Measurements from ENCODE around the gene RPS6KA5. TPM values are rescaled to one million over a fixed set of nuclear protein-coding genes. Genes with fewer than 3 reads are reported as not detected.

Gene RPS6KA5
- total and polyA plus RNA-seq, 3 experiments from 2014 or later: 17.7 to 21.3 (median 19.9) TPM

DNA sequence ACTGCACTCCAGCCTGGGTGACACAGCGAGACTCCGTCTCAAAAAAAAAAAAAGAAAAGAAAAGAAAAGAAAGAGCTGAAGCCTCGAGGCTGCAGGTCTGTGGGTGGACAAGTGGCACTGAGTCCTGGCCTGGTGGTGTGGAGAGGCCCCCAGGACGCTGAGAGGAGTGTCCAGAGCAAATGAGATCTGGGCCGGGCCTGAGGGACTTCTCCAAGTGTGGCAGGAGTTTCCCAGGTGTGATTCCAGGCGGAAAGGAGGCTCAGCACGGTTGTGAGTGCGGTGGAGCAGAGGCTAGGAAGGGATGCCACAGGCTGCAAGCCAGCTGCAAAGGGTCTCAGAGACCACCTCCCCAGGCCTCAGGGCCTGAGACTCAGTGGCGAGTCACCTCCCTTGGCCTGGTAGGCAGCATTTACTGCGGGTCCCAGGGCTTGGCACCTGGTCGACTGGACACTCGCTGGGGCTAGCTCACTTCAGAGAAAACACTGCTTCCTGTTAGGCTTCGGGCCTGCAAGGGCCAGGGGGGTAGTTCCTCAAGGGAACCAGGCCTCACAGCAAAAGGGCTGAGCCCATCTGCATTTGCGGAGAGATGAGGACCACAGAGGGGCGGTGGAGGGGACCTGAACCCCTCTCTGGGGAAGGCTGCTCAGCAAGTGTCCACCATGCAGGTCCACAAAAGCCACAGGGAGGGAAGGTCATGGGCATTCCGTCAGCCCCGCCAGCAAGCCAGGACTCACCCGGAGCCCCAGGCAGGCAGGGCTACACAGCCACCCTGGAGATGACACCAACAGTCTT, 256.0 kb downstream of the RPS6KA5 start:
- Mint-ChIP-seq H3K9me3 (no peaks in the 10 kb centered on the region), H3K4me3 (no peak overlapping the region), H3K27me3 (no peaks in the 10 kb centered on the region), H3K36me3 (no peaks in the 10 kb centered on the region), H3K4me1 (peaks cover 7 to 10% (median 8%) of the 10 kb centered on the region in 3 donors), H3K27ac (no peak overlapping the region)
- DNase-seq: no peak
- no peaks in the 10 kb centered on the region for H3K36me3 ChIP-seq (ENCODE audit: insufficient read depth, low read length)
- H3K27ac ChIP-seq (ENCODE audit: low read depth, low read length): peak overlapping the region; percentile 47
- no peaks in the 10 kb centered on the region for H3K4me1 ChIP-seq (ENCODE audit: insufficient read depth, low read length)
- no peaks in the 10 kb centered on the region for H3K9me3 ChIP-seq (ENCODE audit: low read length)
- H3K27me3 ChIP-seq (ENCODE audit: insufficient read depth, low read length, poor library complexity, severe bottlenecking): no peaks in the 10 kb centered on the region
- CTCF ChIA-PET: no interaction called here
- POLR2A ChIA-PET: no interaction called here
- H3K4me3 ChIP-seq (ENCODE audit: low read length): no peak overlapping the region

GRCh38 chr14:90803249-90803648, 257.2 kb downstream of the RPS6KA5 start:
- no peaks in the 10 kb centered on the region for H3K36me3 ChIP-seq (ENCODE audit: insufficient read depth, low read length)
- H3K27me3 Mint-ChIP-seq: no peaks in the 10 kb centered on the region
- no peaks in the 10 kb centered on the region for H3K27me3 ChIP-seq (ENCODE audit: insufficient read depth, low read length, poor library complexity, severe bottlenecking)
- H3K4me1 ChIP-seq (ENCODE audit: insufficient read depth, low read length): no peaks in the 10 kb centered on the region
- H3K36me3 Mint-ChIP-seq: no peaks in the 10 kb centered on the region
- ChIA-PET POLR2A (no interaction called here), CTCF (no interaction called here)
- no peaks in the 10 kb centered on the region for H3K9me3 ChIP-seq (ENCODE audit: low read length)
- H3K9me3 Mint-ChIP-seq: no peaks in the 10 kb centered on the region
- H3K4me3 Mint-ChIP-seq: no peak overlapping the region
- peak overlapping the region in 1 of 8 donors; percentile 8 for H3K27ac Mint-ChIP-seq
- H3K27ac ChIP-seq (ENCODE audit: low read depth, low read length): peak overlapping the region; percentile 47
- no peak overlapping the region for H3K4me3 ChIP-seq (ENCODE audit: low read length)
- peaks cover 7 to 10% (median 8%) of the 10 kb centered on the region in 3 donors for H3K4me1 Mint-ChIP-seq
- no peak for DNase-seq

DNA sequence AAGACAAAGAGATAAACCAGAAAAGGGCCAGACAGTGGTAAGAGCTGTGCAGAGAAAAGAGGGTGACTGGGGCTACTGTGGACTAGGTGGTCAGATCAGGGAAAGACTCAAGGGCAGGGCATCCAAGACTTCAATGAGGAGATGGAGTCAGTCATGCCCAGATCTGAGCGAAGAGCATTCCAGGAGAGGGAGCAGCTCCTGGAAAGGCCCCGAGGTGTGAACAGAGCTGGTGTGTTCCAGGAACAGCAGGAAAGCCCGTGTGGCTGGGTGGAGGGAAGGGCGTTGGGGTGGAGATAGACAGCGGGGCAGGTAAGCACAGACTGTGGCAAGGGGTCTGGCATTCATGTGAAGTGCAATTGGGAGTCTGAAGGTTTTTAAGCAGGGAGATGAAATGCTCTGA, 261.0 kb downstream of the RPS6KA5 start:
- H3K27me3 ChIP-seq (ENCODE audit: insufficient read depth, low read length, poor library complexity, severe bottlenecking): no peaks in the 10 kb centered on the region
- Mint-ChIP-seq H3K27me3 (peaks cover 0 to 3% of the 10 kb centered on the region in 2 donors), H3K9me3 (no peaks in the 10 kb centered on the region), H3K36me3 (no peaks in the 10 kb centered on the region), H3K4me1 (peaks cover 7 to 10% (median 8%) of the 10 kb centered on the region in 3 donors), H3K4me3 (no peak overlapping the region), H3K27ac (no peak overlapping the region)
- H3K36me3 ChIP-seq (ENCODE audit: insufficient read depth, low read length): no peaks in the 10 kb centered on the region
- POLR2A ChIA-PET: no interaction called here
- H3K4me3 ChIP-seq (ENCODE audit: low read length): no peak overlapping the region
- H3K9me3 ChIP-seq (ENCODE audit: low read length): no peaks in the 10 kb centered on the region
- H3K4me1 ChIP-seq (ENCODE audit: insufficient read depth, low read length): no peaks in the 10 kb centered on the region
- DNase-seq: no peak
- no peak overlapping the region for H3K27ac ChIP-seq (ENCODE audit: low read depth, low read length)
- CTCF ChIA-PET: no interaction called here

GRCh38 chr14:90797919-90798318, 262.5 kb downstream of the RPS6KA5 start:
- H3K9me3 Mint-ChIP-seq: no peaks in the 10 kb centered on the region
- Histone ChIP-seq H3K36me3 (ENCODE audit: insufficient read depth, low read length) (no peaks in the 10 kb centered on the region), H3K9me3 (ENCODE audit: low read length) (no peaks in the 10 kb centered on the region), H3K27ac (ENCODE audit: low read depth, low read length) (no peak overlapping the region), H3K27me3 (ENCODE audit: insufficient read depth, low read length, poor library complexity, severe bottlenecking) (no peaks in the 10 kb centered on the region), H3K4me3 (ENCODE audit: low read length) (no peak overlapping the region), H3K4me1 (ENCODE audit: insufficient read depth, low read length) (no peaks in the 10 kb centered on the region)
- H3K4me1 Mint-ChIP-seq: peaks cover 7 to 10% (median 8%) of the 10 kb centered on the region in 3 donors
- H3K4me3 Mint-ChIP-seq: no peak overlapping the region
- H3K27ac Mint-ChIP-seq: no peak overlapping the region
- ChIA-PET CTCF (no interaction called here), POLR2A (no interaction called here)
- H3K27me3 Mint-ChIP-seq: peaks cover 0 to 3% of the 10 kb centered on the region in 2 donors
- no peak for DNase-seq
- no peaks in the 10 kb centered on the region for H3K36me3 Mint-ChIP-seq

Other genes starting within 250 kb of the RPS6KA5 start
- gene TTC7B, start 244.2 kb downstream of the RPS6KA5 start, total RNA-seq: 1 to 10 TPM; 5.2 to 5.8 TPM
- gene TTC7B, start 244.2 kb downstream of the RPS6KA5 start, polyA plus RNA-seq: 1.7 TPM
- 10 to 100 TPM; 45.3 to 48.7 TPM for gene DGLUCY, start 53.4 kb upstream of the RPS6KA5 start, total RNA-seq
- gene DGLUCY, start 53.4 kb upstream of the RPS6KA5 start, polyA plus RNA-seq: 55.5 TPM
- 10 to 100 TPM; 14.2 to 15.4 TPM for gene GPR68, start 184.1 kb upstream of the RPS6KA5 start, total RNA-seq
- 22.7 TPM for gene GPR68, start 184.1 kb upstream of the RPS6KA5 start, polyA plus RNA-seq